ENCODE data around the gene PPP3CA. TPM values are rescaled to one million over a fixed set of nuclear protein-coding genes. Genes with fewer than 3 reads are reported as not detected.

The PPP3CA gene
- total and polyA plus RNA-seq, 2 donors (not counting 1 experiment from before 2014, with no cell fraction given) = 66.4 to 79.3 TPM

GRCh38 chr4:101200561-101200960, 146.8 kb downstream of the PPP3CA start:
- Histone ChIP-seq H3K4me1 (ENCODE audit: control insufficient read depth, extremely low read depth, insufficient read depth, low read length) (peaks cover 16% of the 10 kb centered on the region), H3K9ac (ENCODE audit: insufficient read depth, low read length) (peak overlapping the region; percentile 24), H2AFZ (ENCODE audit: low read length) (no peak overlapping the region), H4K20me1 (ENCODE audit: control insufficient read depth, extremely low read depth, insufficient read depth, low read length) (no peaks in the 10 kb centered on the region), H3K4me2 (ENCODE audit: extremely low read depth, insufficient read depth, low read length) (peak overlapping the region; percentile 59), H3K4me3 (replicated peaks in 1 of 4; ENCODE audit: control extremely low read depth in 1 of 4, insufficient read depth in 1 of 4, low read depth in 3 of 4, low read length in 4 of 4) (peak overlapping the region in 2 of 4 experiments; percentile 11 to 22), H3K9me3 (ENCODE audit: control insufficient read depth, insufficient read depth, low read depth, low read length) (no peaks in the 10 kb centered on the region), H3K36me3 (ENCODE audit: control insufficient read depth, insufficient read depth, low read length) (no peaks in the 10 kb centered on the region), H3K27me3 (ENCODE audit: control insufficient read depth, insufficient read depth, low read length) (no peaks in the 10 kb centered on the region), H3K27ac (ENCODE audit: insufficient read depth, low read length) (peak overlapping the region; percentile 82), H3K79me2 (ENCODE audit: control insufficient read depth, insufficient read depth, low read length) (peaks cover 23% of the 10 kb centered on the region)
- TF ChIP-seq CTCF (conservative IDR thresholded peaks at IDR 0.05 in 1 of 2, IDR thresholded peaks at IDR 0.05 in 1 of 2; ENCODE audit: low read depth in 1 of 2, low read length in 2 of 2) (no peak), EZH2 (IDR thresholded peaks at IDR 0.05; ENCODE audit: low read length, missing control alignments) (no peak)
- DNase-seq (ENCODE audit: low read depth in 2 of 2) = peak; percentile 95 to 98

GRCh38 chr4:101199507-101200285, 147.6 kb downstream of the PPP3CA start:
- Histone ChIP-seq H3K27me3 (ENCODE audit: control insufficient read depth, insufficient read depth, low read length) (no peaks in the 10 kb centered on the region), H3K9me3 (ENCODE audit: control insufficient read depth, insufficient read depth, low read depth, low read length) (no peaks in the 10 kb centered on the region), H3K4me2 (ENCODE audit: extremely low read depth, insufficient read depth, low read length) (peak overlapping the region; percentile 59), H3K9ac (ENCODE audit: insufficient read depth, low read length) (no peak overlapping the region), H4K20me1 (ENCODE audit: control insufficient read depth, extremely low read depth, insufficient read depth, low read length) (no peaks in the 10 kb centered on the region), H2AFZ (ENCODE audit: low read length) (no peak overlapping the region), H3K79me2 (ENCODE audit: control insufficient read depth, insufficient read depth, low read length) (peaks cover 23% of the 10 kb centered on the region), H3K27ac (ENCODE audit: insufficient read depth, low read length) (peak overlapping the region; percentile 82), H3K4me1 (ENCODE audit: control insufficient read depth, extremely low read depth, insufficient read depth, low read length) (peaks cover 16% of the 10 kb centered on the region), H3K4me3 (replicated peaks in 1 of 4; ENCODE audit: control extremely low read depth in 1 of 4, insufficient read depth in 1 of 4, low read depth in 3 of 4, low read length in 4 of 4) (no peak overlapping the region), H3K36me3 (ENCODE audit: control insufficient read depth, insufficient read depth, low read length) (no peaks in the 10 kb centered on the region)
- TF ChIP-seq CTCF (conservative IDR thresholded peaks at IDR 0.05 in 1 of 2, IDR thresholded peaks at IDR 0.05 in 1 of 2; ENCODE audit: low read depth in 1 of 2, low read length in 2 of 2) (no peak), EZH2 (IDR thresholded peaks at IDR 0.05; ENCODE audit: low read length, missing control alignments) (no peak)
- DNase-seq (ENCODE audit: low read depth in 2 of 2) = peak; percentile 43 to 84

GRCh38 chr4:101198682-101199339, 148.5 kb downstream of the PPP3CA start:
- Histone ChIP-seq H3K79me2 (ENCODE audit: control insufficient read depth, insufficient read depth, low read length) (peaks cover 23% of the 10 kb centered on the region), H3K27me3 (ENCODE audit: control insufficient read depth, insufficient read depth, low read length) (no peaks in the 10 kb centered on the region), H2AFZ (ENCODE audit: low read length) (no peak overlapping the region), H3K36me3 (ENCODE audit: control insufficient read depth, insufficient read depth, low read length) (no peaks in the 10 kb centered on the region), H4K20me1 (ENCODE audit: control insufficient read depth, extremely low read depth, insufficient read depth, low read length) (no peaks in the 10 kb centered on the region), H3K9ac (ENCODE audit: insufficient read depth, low read length) (no peak overlapping the region), H3K4me2 (ENCODE audit: extremely low read depth, insufficient read depth, low read length) (no peak overlapping the region), H3K9me3 (ENCODE audit: control insufficient read depth, insufficient read depth, low read depth, low read length) (no peaks in the 10 kb centered on the region), H3K4me1 (ENCODE audit: control insufficient read depth, extremely low read depth, insufficient read depth, low read length) (peaks cover 16% of the 10 kb centered on the region), H3K27ac (ENCODE audit: insufficient read depth, low read length) (no peak overlapping the region), H3K4me3 (replicated peaks in 1 of 4; ENCODE audit: control extremely low read depth in 1 of 4, insufficient read depth in 1 of 4, low read depth in 3 of 4, low read length in 4 of 4) (no peak overlapping the region)
- no peak for DNase-seq (ENCODE audit: low read depth in 2 of 2)
- TF ChIP-seq CTCF (conservative IDR thresholded peaks at IDR 0.05 in 1 of 2, IDR thresholded peaks at IDR 0.05 in 1 of 2; ENCODE audit: low read depth in 1 of 2, low read length in 2 of 2) = no peak
- no peak for TF ChIP-seq EZH2 (IDR thresholded peaks at IDR 0.05; ENCODE audit: low read length, missing control alignments)
